Measurements from ENCODE around the gene IFITM2. TPM values are rescaled to one million over a fixed set of nuclear protein-coding genes. Genes with fewer than 3 reads are reported as not detected.
"Not testable (repeated sequence)": the region's sequence is repeated elsewhere in the genome, so short reads cannot be mapped to it uniquely, and the experiment has no call there.

The IFITM2 gene
- total RNA-seq, 4 donors from 2014 or later: 27.8 to 926 (median 269) TPM

DNA sequence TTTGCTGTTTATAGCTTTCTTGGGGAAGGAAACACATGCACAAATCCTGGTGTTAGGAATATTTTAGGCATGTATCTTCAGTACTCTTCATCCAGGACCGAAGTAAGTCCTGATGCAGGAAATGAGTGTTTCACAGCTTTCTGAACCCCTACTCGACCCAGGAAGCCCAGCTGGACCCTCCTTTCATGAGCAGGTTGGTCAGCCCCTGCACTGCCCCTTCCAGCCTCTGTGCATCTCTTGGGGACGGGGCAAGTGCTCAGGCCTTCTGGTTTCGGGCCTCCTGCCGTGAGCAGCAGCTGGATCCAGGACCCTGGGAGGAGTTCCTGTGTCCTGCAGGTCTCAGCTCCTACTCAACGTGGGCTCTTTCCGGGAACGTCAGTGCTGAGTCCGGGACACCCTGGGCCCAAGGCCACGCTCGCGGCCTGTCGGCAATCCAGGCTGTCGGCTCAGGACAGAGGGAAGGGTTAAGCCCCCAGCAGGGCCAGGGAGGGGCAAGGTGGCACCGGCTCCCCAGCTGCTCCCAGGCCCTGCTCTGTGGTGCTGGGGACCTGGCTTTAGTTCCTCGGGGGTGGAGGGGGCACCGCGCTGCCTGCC lies 2.5 kb downstream of the IFITM2 start:
- H3K36me3 ChIP-seq; H3K27me3 ChIP-seq; H3K9me3 ChIP-seq; H3K4me1 ChIP-seq; DNase-seq; intact Hi-C loops (cut with DNase I; ENCODE audit: low total_unique reads): not testable (repeated sequence)
- Histone ChIP-seq H3K4me3 (peak overlapping the region; percentile 44 to 52), H3K27ac (peak overlapping the region; percentile 88 to 93)

GRCh38 chr11:311013-311748 lies 3.6 kb downstream of the IFITM2 start:
- H3K9me3 ChIP-seq; H3K36me3 ChIP-seq; DNase-seq; H3K27me3 ChIP-seq; H3K4me1 ChIP-seq; intact Hi-C loops (cut with DNase I; ENCODE audit: low total_unique reads): not testable (repeated sequence)
- H3K27ac ChIP-seq: peak overlapping the region; percentile 91 to 99
- H3K4me3 ChIP-seq: peak overlapping the region; percentile 19 to 38

- H3K36me3 ChIP-seq: no peaks in the 10 kb centered on the region
- no peak for DNase-seq
- TF ChIP-seq, protein P1, sequence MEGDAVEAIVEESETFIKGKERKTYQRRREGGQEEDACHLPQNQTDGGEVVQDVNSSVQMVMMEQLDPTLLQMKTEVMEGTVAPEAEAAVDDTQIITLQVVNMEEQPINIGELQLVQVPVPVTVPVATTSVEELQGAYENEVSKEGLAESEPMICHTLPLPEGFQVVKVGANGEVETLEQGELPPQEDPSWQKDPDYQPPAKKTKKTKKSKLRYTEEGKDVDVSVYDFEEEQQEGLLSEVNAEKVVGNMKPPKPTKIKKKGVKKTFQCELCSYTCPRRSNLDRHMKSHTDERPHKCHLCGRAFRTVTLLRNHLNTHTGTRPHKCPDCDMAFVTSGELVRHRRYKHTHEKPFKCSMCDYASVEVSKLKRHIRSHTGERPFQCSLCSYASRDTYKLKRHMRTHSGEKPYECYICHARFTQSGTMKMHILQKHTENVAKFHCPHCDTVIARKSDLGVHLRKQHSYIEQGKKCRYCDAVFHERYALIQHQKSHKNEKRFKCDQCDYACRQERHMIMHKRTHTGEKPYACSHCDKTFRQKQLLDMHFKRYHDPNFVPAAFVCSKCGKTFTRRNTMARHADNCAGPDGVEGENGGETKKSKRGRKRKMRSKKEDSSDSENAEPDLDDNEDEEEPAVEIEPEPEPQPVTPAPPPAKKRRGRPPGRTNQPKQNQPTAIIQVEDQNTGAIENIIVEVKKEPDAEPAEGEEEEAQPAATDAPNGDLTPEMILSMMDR (IDR thresholded peaks at IDR 0.05): no peak
- no peak for TF ChIP-seq POLR2A (IDR thresholded peaks at IDR 0.05)
- H3K4me3 ChIP-seq: peak overlapping the region; percentile 19 to 38
- peak overlapping the region; percentile 91 to 99 for H3K27ac ChIP-seq
- intact Hi-C loops (cut with DNase I; ENCODE audit: low total_unique reads): no loop called here
- H3K4me1 ChIP-seq: peaks cover 6 to 8% of the 10 kb centered on the region in 2 donors
- H3K9me3 ChIP-seq: no peaks in the 10 kb centered on the region
- H3K27me3 ChIP-seq: no peaks in the 10 kb centered on the region
Observed at GRCh38 chr11:312092-312816, 4.6 kb downstream of the IFITM2 start.

GRCh38 chr11:313304-313786 lies 5.7 kb downstream of the IFITM2 start:
- peak overlapping the region; percentile 91 to 99 for H3K27ac ChIP-seq
- H3K4me1 ChIP-seq: peaks cover 6 to 8% of the 10 kb centered on the region in 2 donors
- no peak for DNase-seq
- no peaks in the 10 kb centered on the region for H3K36me3 ChIP-seq
- intact Hi-C loops (cut with DNase I; ENCODE audit: low total_unique reads): no loop called here
- H3K9me3 ChIP-seq: no peaks in the 10 kb centered on the region
- TF ChIP-seq, protein P1 (IDR thresholded peaks at IDR 0.05): no peak
- no peak for TF ChIP-seq POLR2A (IDR thresholded peaks at IDR 0.05)
- H3K27me3 ChIP-seq: no peaks in the 10 kb centered on the region
- peak overlapping the region; percentile 45 to 61 for H3K4me3 ChIP-seq

- Histone ChIP-seq H3K4me1 (peaks cover 6 to 8% of the 10 kb centered on the region in 2 donors), H3K4me3 (peak within 1 kb of the TSS; percentile 45 to 61), H3K27me3 (no peaks in the 10 kb centered on the region), H3K27ac (peak within 1 kb of the TSS; percentile 91 to 99), H3K36me3 (no peaks in the 10 kb centered on the region), H3K9me3 (no peaks in the 10 kb centered on the region)
- intact Hi-C loops (cut with DNase I; ENCODE audit: low total_unique reads): no loop called here
- DNase-seq: peak in 1 of 2 donors; percentile 62
- TF ChIP-seq POLR2A (IDR thresholded peaks at IDR 0.05): peak; percentile 86 to 95
- TF ChIP-seq, protein P1 (IDR thresholded peaks at IDR 0.05): no peak
Observed at GRCh38 chr11:313787-314553, 6.4 kb downstream of the IFITM2 start, which contains the start of gene IFITM1. Gene IFITM1 (plus strand): TSS chr11:314040. CDS start chr11:314171, 131 bp downstream.

GRCh38 chr11:314554-314875 lies 6.9 kb downstream of the IFITM2 start:
- H3K27ac ChIP-seq: peak overlapping the region; percentile 91 to 99
- DNase-seq; H3K9me3 ChIP-seq; H3K36me3 ChIP-seq; intact Hi-C loops (cut with DNase I; ENCODE audit: low total_unique reads); H3K27me3 ChIP-seq; H3K4me1 ChIP-seq: not testable (repeated sequence)
- peak overlapping the region; percentile 45 to 61 for H3K4me3 ChIP-seq

Measured in uterus (tissue), 4 donors.